GM10248 (cell line): Measurements from ENCODE around the gene ACSF3.

Experiments used
- CTCF ChIA-PET: fragments of 300-600 bp; sonication (Branson Sonifier 250); formaldehyde crosslinking; extraction: SDS; loops from one replicate; lab custom pipeline; 2021; ENCODE audit warnings: antibody characterized with exemption; lab: Yijun Ruan, JAX
- POLR2A ChIA-PET: fragments of 350-650 bp; sonication (Branson Sonifier 250); formaldehyde crosslinking; extraction: SDS; loops from one replicate; lab custom pipeline; 2020; ENCODE audit warnings: antibody characterized with exemption; lab: Yijun Ruan, JAX
- DNase-seq: peaks from one replicate; pipeline ENCODE4 v3.0.0; 2012; ENCODE audit errors: extremely low spot score
- CTCF ChIP-seq: IDR thresholded peaks from 2 replicates; pipeline ENCODE4 v1.5.1; 2012; ENCODE audit warnings: mild to moderate bottlenecking, low read depth; ENCODE audit errors: extremely low read depth, missing control alignments, control extremely low read depth

ACSF3 gene

GRCh38 chr16:89193576-89194293, 100.1 kb downstream of the ACSF3 start:
- POLR2A ChIA-PET, result interaction anchor here (0.6 kb wide), 1 partner anchor 624 kb away, joined by 5 read pairs; the partner anchor contains the start of gene ZC3H18
- no peak for TF ChIP-seq CTCF
- no peak for DNase-seq
- CTCF ChIA-PET, result interaction anchor here (0.8 to 1.2 kb wide), 3 partner anchors 26 to 451 kb away, joined by 3 to 4 read pairs (median 3); no protein-coding TSS in a partner anchor

- DNase-seq, result no peak
- TF ChIP-seq CTCF, result no peak
- CTCF ChIA-PET, result interaction anchor here (0.8 to 1.1 kb wide), 2 partner anchors 27 to 32 kb away, joined by 3 read pairs; no protein-coding TSS in a partner anchor
- POLR2A ChIA-PET, result no interaction called here
Observed at GRCh38 chr16:89194340-89195311, 101.0 kb downstream of the ACSF3 start.

GRCh38 chr16:89195521-89196171, 102.0 kb downstream of the ACSF3 start:
- CTCF ChIA-PET, result no interaction called here
- DNase-seq, result no peak
- TF ChIP-seq CTCF, result no peak
- POLR2A ChIA-PET, result no interaction called here

- ChIA-PET POLR2A (no interaction called here), CTCF (no interaction called here)
- no peak for DNase-seq
- no peak for TF ChIP-seq CTCF
Observed at GRCh38 chr16:89197033-89197632, 103.5 kb downstream of the ACSF3 start.

- TF ChIP-seq CTCF, result no peak
- POLR2A ChIA-PET, result no interaction called here
- no peak for DNase-seq
- CTCF ChIA-PET, result no interaction called here
Observed at GRCh38 chr16:89197633-89198416, 104.2 kb downstream of the ACSF3 start.
